Stimulated activated CD4-positive, alpha-beta T cell treated with anti-CD3 and anti-CD28 coated beads, Interleukin-4, amount 100 ng/mL, for 1 hour (primary cell): Measurements from ENCODE around the gene CTSV.
"Not testable (repeated sequence)": the region's sequence is repeated elsewhere in the genome, so short reads cannot be mapped to it uniquely, and the experiment has no call there.

Experiments
- DNase-seq: peaks from one replicate; pipeline ENCODE4 v3.0.0-alpha.2; 2020

CTSV gene

GRCh38 chr9:97038611-97039513 is at the start of gene CTSV:
Gene CTSV, minus strand, starts transcription at chr9:97039142. Its CDS starts 1,099 bp downstream, at chr9:97038043.
- peak; percentile 82 for DNase-seq

DNA sequence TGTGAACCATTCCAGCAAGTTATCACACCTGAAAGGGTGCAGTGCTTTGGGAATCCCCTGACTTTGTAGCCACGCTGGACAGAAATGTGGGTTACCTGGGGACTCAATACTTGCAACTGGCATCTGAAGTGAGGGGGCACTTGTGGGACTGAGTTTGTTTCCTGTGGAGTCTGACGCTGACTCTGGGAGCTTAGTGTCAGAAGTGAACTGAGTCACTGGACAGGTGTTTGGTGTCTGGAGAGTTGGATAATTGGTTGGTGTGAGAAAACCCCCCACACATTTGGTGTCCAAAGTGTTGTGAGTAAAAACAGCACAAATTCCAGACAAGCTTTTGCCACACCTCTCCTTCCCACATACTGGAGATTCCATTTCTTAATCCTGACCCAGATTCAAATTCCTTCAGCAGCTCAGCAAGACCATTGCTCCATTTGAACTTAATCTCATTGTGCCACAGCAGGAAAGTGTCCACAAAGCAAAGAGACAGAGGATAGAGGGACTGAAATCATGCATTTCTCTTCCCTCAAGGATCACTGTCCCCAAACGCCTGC is 48.8 kb upstream of the CTSV start:
- not testable (repeated sequence) for DNase-seq

DNA sequence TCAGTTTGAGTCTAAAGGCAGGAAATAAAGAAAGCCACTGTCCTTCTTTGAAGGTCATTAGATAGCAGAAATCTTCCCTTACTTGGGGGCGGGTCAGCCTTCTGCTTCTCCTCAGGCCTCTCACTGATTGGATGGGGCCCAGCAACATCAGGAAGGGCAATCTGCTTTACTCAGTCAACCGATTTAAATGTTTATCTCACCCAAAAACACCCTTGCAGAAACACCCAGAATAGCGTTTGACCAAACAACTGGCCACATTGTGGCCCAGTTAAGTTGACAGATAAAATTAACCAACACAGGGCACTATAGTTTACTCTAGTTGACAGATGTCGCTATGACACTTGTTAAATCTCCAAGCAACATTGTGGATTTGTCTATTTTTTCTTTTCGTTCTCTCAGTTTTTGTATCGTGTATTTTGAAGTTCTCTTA is 45.6 kb upstream of the CTSV start:
- not testable (repeated sequence) for DNase-seq

- DNase-seq: no peak
Measured at GRCh38 chr9:97078362-97078761, 39.4 kb upstream of the CTSV start.

- DNase-seq: no peak
Measured at GRCh38 chr9:97077452-97078295, 38.7 kb upstream of the CTSV start.

- not testable (repeated sequence) for DNase-seq
Measured at GRCh38 chr9:97076731-97077451, 37.9 kb upstream of the CTSV start.

- no peak for DNase-seq
Measured at GRCh38 chr9:97076238-97076637, 37.3 kb upstream of the CTSV start.

- no peak for DNase-seq
Measured at GRCh38 chr9:97075289-97075985, 36.5 kb upstream of the CTSV start.

DNA sequence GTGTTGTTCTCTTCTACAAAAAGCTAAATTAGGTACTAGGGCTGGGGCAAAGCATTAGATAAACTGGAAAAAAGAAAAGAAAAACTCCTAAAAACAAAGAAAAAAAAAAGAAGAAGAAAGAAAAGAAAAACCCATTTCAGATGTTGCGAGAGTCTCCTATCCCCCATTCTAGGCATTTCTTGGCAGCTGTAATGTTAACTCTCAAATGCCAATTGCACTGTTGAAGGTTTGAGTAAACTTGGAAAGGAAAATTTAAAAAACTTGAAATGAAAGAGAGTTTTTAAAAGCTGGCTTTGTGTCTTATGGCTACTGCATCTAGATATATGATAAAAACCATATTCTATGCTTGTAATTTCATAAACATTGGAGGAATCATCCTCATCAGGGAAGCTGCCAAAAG is 34.6 kb upstream of the CTSV start:
- no peak for DNase-seq

GRCh38 chr9:97072285-97072776 is 33.4 kb upstream of the CTSV start:
- DNase-seq: no peak

GRCh38 chr9:97070325-97070724 is 31.4 kb upstream of the CTSV start:
- not testable (repeated sequence) for DNase-seq

- DNase-seq: no peak
Measured at GRCh38 chr9:97067490-97067889, 28.5 kb upstream of the CTSV start.

DNA sequence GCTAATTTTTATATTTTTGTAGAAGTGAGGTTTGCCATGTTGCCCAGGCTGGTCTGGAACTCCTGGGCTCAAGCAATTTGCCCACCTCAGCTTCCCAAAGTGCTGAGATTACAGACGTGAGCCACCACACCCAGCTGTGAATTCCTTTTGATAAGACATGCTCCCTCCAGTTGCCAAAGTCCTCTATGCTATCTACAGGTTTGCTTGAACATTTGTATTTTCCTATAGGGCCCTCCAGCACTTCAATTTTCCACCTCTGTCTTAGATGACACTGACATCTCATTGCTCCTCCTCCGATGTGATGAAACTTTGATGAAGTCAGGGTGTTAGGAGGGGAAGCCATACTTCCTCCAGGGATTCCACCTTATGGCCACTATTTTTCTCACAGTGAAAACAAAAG is 25.2 kb upstream of the CTSV start:
- no peak for DNase-seq

- DNase-seq: no peak
Measured at GRCh38 chr9:97060796-97061195, 21.9 kb upstream of the CTSV start.

GRCh38 chr9:97059626-97060025 is 20.7 kb upstream of the CTSV start:
- no peak for DNase-seq

- no peak for DNase-seq
Measured at GRCh38 chr9:97057651-97058050, 18.7 kb upstream of the CTSV start.

GRCh38 chr9:97055891-97056290 is 16.9 kb upstream of the CTSV start:
- DNase-seq: not testable (repeated sequence)

DNA sequence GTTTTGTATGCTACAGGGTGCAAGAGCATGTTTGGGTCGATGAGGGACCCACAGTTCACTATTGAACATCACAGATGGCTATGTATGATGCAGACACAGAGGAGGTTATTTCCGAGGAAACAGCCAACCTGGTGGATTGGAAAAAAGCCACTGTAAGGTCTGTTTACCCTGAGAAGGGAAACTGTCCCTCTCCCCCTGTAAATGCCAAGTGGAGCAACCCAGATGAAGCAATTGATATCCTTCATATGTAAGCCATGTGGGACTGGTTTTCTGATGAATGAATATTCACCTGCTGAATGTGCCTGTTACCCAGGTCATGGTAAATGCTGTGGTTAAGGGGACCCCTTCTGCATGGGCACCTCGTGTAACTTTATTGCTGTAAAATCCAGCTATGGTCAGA is 14.8 kb upstream of the CTSV start:
- DNase-seq: no peak

DNA sequence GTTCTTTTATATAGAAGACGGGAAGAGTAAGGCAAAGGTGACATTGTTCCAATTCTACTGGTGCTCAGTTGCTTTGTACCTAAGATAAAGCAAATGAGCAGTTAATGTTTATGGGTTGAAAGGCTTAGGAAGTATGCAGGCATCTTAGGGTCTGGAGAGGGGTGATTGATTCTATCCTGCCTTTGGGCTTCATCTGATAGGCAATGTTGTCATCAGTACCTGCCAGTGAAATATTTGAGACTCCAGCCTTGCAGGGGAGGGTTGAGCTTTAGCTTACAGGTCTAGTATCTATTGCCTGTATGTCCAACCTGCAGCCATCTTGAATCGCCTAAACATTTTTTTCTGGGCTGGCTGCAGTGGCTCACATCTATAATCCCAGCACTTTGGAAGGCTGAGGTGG is 13.8 kb upstream of the CTSV start:
- DNase-seq: no peak

- DNase-seq: no peak
Measured at GRCh38 chr9:97046228-97046627, 7.3 kb upstream of the CTSV start.

- DNase-seq: no peak
Measured at GRCh38 chr9:97045300-97045699, 6.4 kb upstream of the CTSV start.

- DNase-seq: no peak
Measured at GRCh38 chr9:97041898-97042297, 3.0 kb upstream of the CTSV start.
